ENCODE measurements around the gene RILPL1.
"Not testable (repeated sequence)": the region's sequence is repeated elsewhere in the genome, so short reads cannot be mapped to it uniquely, and the experiment has no call there.

Gene RILPL1

GRCh38 chr12:123491481-123491880 lies 42.0 kb downstream of the RILPL1 start:
- DNase-seq: no peak

GRCh38 chr12:123491056-123491455 lies 42.5 kb downstream of the RILPL1 start:
- DNase-seq: no peak

GRCh38 chr12:123490089-123490488 lies 43.4 kb downstream of the RILPL1 start:
- no peak for DNase-seq

DNA sequence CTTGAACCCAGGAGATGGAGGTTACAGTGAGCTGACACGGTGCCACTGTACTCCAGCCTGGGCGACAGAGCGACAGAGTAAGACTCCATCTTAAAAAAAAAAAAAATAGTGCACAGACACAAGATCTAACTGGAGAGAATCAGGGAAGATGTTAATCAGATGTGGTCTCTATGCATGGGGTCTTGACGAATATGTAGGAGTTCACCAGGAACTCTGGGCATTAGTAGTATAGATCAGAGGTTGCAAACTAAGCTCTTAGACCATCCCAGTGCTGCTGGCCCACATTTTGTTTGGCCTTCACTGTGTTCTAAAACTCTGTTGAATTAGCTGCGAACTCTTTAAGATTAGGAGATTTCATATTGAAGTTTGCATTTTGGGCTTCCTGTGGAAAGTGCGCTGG lies 43.9 kb downstream of the RILPL1 start:
- DNase-seq: no peak

GRCh38 chr12:123488539-123489230 lies 44.8 kb downstream of the RILPL1 start:
- DNase-seq: no peak

- no peak for DNase-seq
Measured at GRCh38 chr12:123487428-123487827, 46.1 kb downstream of the RILPL1 start.

GRCh38 chr12:123485756-123486155 lies 47.8 kb downstream of the RILPL1 start:
- no peak for DNase-seq

DNA sequence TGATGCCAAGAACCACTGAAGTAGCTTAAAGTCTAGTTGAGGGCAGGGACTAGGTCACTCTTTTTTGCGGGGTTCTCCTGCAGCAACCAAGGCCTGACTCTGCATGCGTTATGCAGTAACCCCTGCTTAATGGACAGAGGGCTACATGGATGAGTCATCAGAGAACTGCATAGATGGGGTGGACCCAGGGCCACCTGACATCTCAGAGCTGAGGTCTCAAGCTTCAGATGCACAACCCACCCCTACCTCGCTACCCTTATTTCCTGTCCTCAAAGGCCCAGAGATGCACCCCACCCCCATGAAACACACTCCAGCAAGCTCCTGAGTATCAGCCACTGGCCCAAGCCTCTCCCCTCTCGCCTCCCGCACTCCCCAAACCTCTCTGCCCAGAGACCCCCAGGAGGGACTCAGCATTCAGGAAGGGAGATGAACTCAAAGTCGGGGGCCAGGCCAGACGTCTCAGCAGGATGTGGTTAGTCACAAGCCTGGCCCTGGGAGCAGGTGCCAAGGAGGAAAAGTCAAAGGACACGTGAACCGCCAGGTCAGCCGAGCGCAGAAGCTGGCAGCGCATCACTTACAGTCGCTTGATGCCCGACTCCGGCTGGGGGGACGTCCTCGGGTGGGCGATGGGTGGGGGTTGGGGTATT lies 49.8 kb downstream of the RILPL1 start:
- no peak for DNase-seq

DNA sequence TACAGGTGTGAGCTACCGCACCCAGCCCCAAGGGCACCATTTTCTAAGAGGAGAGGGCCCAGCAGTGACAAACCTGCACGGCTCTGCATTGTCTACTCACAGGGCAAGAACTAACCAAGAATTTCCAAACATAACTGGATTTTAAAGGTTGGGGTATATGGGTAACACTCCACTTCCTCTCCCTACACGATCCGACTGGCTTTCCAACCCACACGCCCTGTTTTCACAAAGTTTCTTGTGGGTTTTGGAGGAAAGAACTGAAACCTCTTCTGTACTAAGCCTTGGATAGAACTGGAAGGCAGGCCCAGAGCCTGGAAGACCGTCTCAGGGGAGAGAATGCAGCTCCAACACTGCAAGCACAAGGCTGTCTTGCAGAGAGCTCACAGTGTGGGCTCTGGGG lies 50.6 kb downstream of the RILPL1 start:
- DNase-seq: no peak

DNA sequence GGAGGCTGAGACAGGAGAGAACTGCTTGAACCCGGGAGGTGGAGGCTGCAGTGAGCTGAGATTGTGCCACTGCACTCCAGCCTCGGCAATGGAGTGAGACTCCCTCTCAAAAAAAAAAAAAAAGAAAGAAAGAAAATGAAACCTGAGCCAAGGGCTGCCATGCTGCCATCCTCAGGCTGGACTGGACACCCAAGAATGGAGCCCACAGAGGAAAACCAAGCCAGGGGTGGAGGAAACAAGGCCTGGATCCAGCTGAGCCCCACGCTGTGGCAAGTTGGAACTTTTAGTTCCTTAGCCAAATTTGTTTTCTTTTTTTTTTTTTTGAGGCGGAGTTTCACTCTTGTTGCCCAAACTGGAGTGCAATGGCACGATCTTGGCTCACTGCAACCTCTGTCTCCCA lies 52.3 kb downstream of the RILPL1 start:
- DNase-seq: not testable (repeated sequence)

DNA sequence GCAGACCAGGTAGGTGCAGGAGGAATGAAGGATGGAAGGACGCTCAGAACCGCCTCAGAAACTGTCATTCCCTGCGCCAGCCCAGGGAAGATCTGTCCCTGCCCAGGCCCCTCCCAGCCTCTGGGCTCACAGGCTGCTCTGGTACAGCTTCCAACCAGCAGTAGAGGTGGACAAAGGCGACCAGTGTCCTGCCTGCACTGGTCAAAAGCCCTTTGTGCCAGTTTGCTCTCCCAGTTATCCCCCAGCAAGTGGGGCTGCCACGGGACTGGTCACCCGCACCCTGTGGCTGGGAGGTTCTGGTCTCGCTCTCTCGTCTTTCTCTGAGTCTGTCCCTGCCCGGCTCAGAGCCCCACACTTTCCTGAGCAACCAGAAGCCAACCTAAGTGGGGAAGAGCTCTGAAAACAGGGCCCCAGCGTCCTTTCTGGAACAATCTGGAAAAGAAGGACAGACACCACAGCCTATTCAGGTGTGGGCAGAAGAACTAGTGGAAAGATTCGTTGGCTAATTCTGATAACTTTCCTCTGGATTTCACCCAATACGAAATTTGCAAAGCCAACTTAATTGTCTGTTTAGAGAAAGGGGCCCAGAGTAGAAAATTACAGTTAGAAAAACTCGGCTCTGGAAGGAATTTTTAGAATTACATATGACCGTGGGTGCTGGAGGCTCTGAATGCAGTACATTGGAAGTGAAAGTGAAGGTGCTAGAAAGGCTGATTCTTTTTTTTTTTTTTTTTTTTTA lies 53.9 kb downstream of the RILPL1 start:
- DNase-seq: no peak

- DNase-seq: no peak
Measured at GRCh38 chr12:123478762-123479161, 54.8 kb downstream of the RILPL1 start.

DNA sequence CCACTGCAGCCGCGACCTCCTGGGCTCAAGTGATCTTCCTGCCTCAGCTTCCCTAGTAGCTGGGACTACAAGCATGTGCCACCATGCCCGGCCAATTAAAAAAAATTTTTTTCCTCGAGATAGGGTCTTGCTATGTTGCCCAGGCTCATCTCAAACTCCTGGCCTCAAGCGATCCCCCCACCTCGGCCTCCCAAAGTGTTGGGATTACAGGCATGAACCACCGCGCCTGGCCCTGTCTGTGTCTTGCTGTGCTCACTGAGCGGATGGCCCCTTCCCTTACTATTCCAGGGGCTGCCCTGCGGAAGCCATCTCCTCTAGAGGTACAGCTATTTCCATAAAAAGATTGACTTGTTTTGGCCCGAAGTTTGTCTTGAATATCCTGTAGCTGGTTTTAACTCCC lies 55.5 kb downstream of the RILPL1 start:
- DNase-seq: no peak

DNA sequence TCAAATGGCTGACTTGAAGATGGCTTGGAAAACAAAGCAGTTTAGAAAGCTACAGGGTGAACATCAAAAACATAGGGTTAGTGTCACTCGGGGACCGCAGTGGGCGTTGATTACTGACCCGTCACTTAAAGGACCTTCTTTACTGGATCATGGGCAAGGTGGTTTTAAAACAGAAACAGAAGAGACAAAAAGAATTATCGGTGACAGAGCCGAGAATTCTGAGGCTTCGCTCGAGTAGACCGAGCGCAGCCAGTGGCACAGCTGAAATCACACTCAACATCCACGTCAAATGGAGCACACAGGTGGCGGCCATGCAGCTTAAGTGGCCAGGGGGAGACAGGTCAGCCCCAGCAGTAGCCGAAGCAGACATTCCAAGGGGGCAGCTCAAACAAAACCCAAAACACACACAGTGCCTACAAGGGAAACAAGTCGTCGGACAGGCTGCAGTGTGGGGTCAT lies 58.2 kb downstream of the RILPL1 start:
- no peak for DNase-seq

GRCh38 chr12:123474485-123475245 lies 58.9 kb downstream of the RILPL1 start:
- no peak for DNase-seq

GRCh38 chr12:123472438-123472849 lies 61.1 kb downstream of the RILPL1 start:
- DNase-seq: no peak

- DNase-seq: no peak
Measured at GRCh38 chr12:123471374-123472068, 62.0 kb downstream of the RILPL1 start.

DNA sequence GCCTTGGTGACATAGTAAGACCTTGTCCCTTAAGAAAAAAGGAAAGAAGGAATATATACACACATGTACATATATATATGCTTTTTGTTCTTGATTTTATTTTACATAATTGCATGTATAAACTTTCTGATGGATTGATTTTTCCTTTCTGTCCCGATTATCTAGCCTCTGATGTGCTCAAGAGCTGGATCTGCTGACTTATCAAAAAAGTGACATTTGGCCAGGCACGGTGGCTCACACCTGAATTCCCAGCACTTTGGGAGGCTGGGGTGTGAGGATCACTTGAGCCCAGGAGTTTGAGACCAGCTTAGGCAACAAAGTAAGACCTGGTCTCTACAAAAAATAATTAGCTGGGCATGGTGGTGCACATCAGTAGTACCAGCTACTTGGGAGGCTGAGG lies 63.5 kb downstream of the RILPL1 start:
- DNase-seq: no peak

- no peak for DNase-seq
Measured at GRCh38 chr12:123468786-123469185, 64.7 kb downstream of the RILPL1 start.

DNA sequence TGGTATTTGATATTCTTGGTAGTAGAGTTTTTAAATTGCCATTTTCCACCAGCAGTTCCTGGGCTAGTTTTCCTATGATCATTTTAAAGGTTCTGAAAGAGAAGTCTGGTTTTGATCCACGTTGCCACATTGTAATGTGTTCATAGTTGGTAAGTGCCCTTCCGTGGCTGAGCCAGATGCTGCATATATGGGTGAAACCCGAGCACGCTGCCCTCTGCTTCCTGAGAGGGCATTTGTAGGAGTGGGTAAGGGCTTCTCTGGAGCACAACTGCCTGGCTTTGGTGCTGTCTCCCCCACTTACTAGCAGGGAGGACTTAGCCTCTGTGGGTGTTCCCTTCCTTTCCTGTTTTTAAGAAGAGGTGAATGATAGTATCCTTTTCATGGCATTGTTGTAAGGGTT lies 68.4 kb downstream of the RILPL1 start:
- no peak for DNase-seq

DNA sequence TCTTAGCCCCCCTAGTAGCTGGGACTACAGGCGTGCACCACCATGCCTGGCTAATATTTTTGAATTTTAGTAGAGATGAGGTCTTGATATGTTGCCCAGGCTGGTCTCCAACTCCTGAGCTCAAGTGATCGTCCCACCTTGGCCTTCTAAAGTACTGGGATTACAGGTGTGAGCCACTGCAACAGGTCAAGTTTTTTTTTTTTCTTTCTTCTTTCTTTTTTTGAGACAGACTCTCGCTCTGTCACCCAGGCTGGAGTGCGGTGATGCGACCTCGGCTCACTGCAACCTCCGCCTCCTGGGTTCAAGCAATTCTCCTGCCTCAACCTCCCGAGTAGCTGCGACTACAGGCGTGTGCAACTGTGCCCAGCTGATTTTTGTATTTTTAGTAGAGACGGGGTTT lies 70.3 kb downstream of the RILPL1 start:
- not testable (repeated sequence) for DNase-seq

GRCh38 chr12:123457980-123458779 lies 75.3 kb downstream of the RILPL1 start, which contains the start of gene SNRNP35:
Gene SNRNP35, plus strand, starts transcription at chr12:123458139. Its CDS starts 7,402 bp downstream, at chr12:123465541.
- DNase-seq: peak; percentile 80
